A673 (cell line): ENCODE data around the gene SBF2. TPM values are rescaled to one million over a fixed set of nuclear protein-coding genes. Genes with fewer than 3 reads are reported as not detected.
"Not testable (repeated sequence)": the region's sequence is repeated elsewhere in the genome, so short reads cannot be mapped to it uniquely, and the experiment has no call there.

ENCODE experiments used
- BruUV-seq: library from RNA; stranded (reverse); fragments of 400-500 nt; replicated peaks from 2 replicates; lab custom pipeline; 2021; lab: Mats Ljungman, UMichigan
- CTCF ChIA-PET: fragments of 300-600 bp; sonication (Branson Sonifier 250); formaldehyde crosslinking; loops from one replicate; lab custom pipeline; 2022; ENCODE audit warnings: antibody characterized with exemption; lab: Charles Lee
- POLR2A ChIA-PET: fragments of 300-600 bp; sonication (Branson Sonifier 250); formaldehyde crosslinking; loops from one replicate; lab custom pipeline; 2022; ENCODE audit warnings: antibody characterized with exemption; ENCODE audit not compliant: low non-redundant PET; lab: Charles Lee
- DNase-seq: peaks from one replicate; pipeline ENCODE4 v3.0.0-alpha.2; 2015; ENCODE audit warnings: low spot score
- H3K27ac ChIP-seq: fragments of 200-600 bp; sonication (generic); 2 replicates; pipeline ENCODE4 v1.5.1; 2016; ENCODE audit warnings: mixed run types, low read depth, mild to moderate bottlenecking, mixed read lengths, antibody characterized with exemption, low read length; ENCODE audit not compliant: poor library complexity, severe bottlenecking
- H3K27me3 ChIP-seq: fragments of 200-600 bp; sonication (generic); replicated peaks from 2 replicates; pipeline ENCODE4 v1.6.1; 2017; ENCODE audit warnings: mixed run types, low read depth, mild to moderate bottlenecking, mixed read lengths, antibody characterized with exemption, low read length; ENCODE audit not compliant: insufficient read depth, poor library complexity
- H3K36me3 ChIP-seq: fragments of 200-600 bp; sonication (generic); 2 replicates; pipeline ENCODE4 v1.6.1; 2016; ENCODE audit warnings: mixed run types, mild to moderate bottlenecking, mixed read lengths, antibody characterized with exemption, low read length; ENCODE audit not compliant: insufficient read depth, poor library complexity, severe bottlenecking
- H3K4me1 ChIP-seq: fragments of 200-600 bp; sonication (generic); 2 replicates; pipeline ENCODE4 v1.6.1; 2017; ENCODE audit warnings: mixed run types, mild to moderate bottlenecking, mixed read lengths, antibody characterized with exemption, low read length; ENCODE audit not compliant: insufficient read depth, poor library complexity, severe bottlenecking
- H3K4me3 ChIP-seq: fragments of 200-600 bp; sonication (generic); 2 replicates; pipeline ENCODE4 v1.5.1; 2016; ENCODE audit warnings: low read depth, mixed run types, mild to moderate bottlenecking, mixed read lengths, low read length; ENCODE audit not compliant: poor library complexity, severe bottlenecking
- H3K9me3 ChIP-seq: fragments of 200-600 bp; sonication (generic); 2 replicates; pipeline ENCODE4 v1.6.1; 2016; ENCODE audit warnings: mixed run types, low read depth, mild to moderate bottlenecking, mixed read lengths, antibody characterized with exemption, low read length; ENCODE audit not compliant: poor library complexity, severe bottlenecking
- CTCF ChIP-seq: fragments of 300-800, 200-600 bp; sonication (generic); conservative IDR thresholded peaks from 2 replicates; pipeline ENCODE4 v1.5.1; 2017; ENCODE audit warnings: low read depth, mild to moderate bottlenecking, antibody characterized with exemption, low read length, moderate library complexity, mixed read lengths
- EZH2 ChIP-seq: fragments of 200-600 bp; sonication (generic); IDR thresholded peaks from 2 replicates; pipeline ENCODE4 v1.6.1; 2017; ENCODE audit warnings: borderline replicate concordance, low read depth, mild to moderate bottlenecking, mixed read lengths, antibody characterized with exemption, low read length; ENCODE audit not compliant: poor library complexity, severe bottlenecking
- intact Hi-C: fragments of 100-400 bp; cut with micrococcal nuclease; formaldehyde crosslinking; loops from one replicate; pipeline ENCODE4 v1.10.0; 2022; ENCODE audit not compliant: unreplicated experiment
- total RNA-seq: library from RNA; stranded (reverse); gene quantifications from 2 replicates; pipeline ENCODE4 v1.2.3, GENCODE V29; 2021

SBF2 gene
- total RNA-seq, 1 experiment from 2014 or later: 31.8 TPM

DNA sequence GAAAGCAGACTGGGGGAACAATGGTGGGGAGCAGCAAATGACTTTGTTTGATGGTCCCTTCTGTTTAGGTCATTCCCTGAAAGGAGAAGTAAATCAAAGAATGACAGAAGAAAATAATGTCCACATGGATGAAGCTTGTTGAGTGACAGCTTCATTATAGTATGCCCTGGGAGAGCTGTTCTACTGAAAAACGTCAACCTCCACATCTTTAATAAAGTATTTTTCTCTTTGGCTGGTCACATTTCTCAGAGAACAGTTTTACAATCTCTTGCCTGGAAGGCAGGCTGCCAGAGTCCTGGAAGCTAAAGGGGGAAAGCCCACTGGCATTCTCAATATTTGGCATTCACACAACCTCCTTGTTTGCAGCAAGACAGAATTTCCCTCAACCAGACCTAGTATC is 342.2 kb downstream of the SBF2 start:
- intact Hi-C loops: no loop called here
- Histone ChIP-seq H3K36me3 (no peaks in the 10 kb centered on the region), H3K27me3 (no peaks in the 10 kb centered on the region), H3K4me3 (no peak overlapping the region), H3K27ac (no peak overlapping the region), H3K9me3 (no peaks in the 10 kb centered on the region), H3K4me1 (no peaks in the 10 kb centered on the region)
- CTCF ChIA-PET: no interaction called here
- no peak for DNase-seq
- TF ChIP-seq EZH2 (no peak), CTCF (no peak)
- POLR2A ChIA-PET: no interaction called here
- no TSS peak for BruUV-seq

GRCh38 chr11:9950462-9950861 is 343.6 kb downstream of the SBF2 start:
- H3K36me3 ChIP-seq: no peaks in the 10 kb centered on the region
- no peak for DNase-seq
- TF ChIP-seq EZH2: no peak
- no peak for TF ChIP-seq CTCF
- ChIA-PET CTCF (no interaction called here), POLR2A (no interaction called here)
- no TSS peak for BruUV-seq
- no peaks in the 10 kb centered on the region for H3K27me3 ChIP-seq
- no peaks in the 10 kb centered on the region for H3K4me1 ChIP-seq
- H3K4me3 ChIP-seq: no peak overlapping the region
- H3K9me3 ChIP-seq: no peaks in the 10 kb centered on the region
- H3K27ac ChIP-seq: no peak overlapping the region
- intact Hi-C loops: no loop called here

DNA sequence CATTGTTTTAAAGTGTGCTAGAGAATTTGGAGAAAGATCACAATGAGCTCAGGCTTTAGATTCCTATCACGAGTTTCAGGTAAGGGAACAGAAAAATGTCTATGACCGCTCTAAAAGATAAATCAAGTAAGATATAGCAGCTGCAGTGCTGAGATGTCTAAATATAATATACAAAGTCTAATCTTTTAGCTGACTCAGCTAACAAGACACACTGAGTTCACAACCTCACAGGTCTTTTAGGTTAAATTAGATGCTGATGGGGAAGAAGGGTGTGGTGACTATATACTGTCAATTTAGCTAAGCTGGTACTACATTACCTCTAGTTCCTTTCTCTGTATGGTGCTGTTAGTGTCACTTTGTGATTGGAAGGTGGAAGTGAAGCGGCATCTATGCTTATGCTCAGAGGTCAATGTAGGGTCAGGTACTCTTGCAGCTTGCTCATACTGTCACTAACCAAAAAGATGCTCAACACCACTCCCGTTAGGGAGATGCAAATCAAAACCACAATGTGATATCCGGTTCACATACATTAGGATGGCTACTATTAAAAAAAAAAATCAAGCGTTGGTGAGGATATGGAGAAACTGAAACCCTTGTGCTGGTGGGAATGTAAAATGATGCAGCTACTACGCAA is 346.7 kb downstream of the SBF2 start:
- H3K27ac ChIP-seq: no peak overlapping the region
- TF ChIP-seq EZH2 (no peak), CTCF (no peak)
- no peak overlapping the region for H3K4me3 ChIP-seq
- H3K27me3 ChIP-seq: no peaks in the 10 kb centered on the region
- no peak for DNase-seq
- no TSS peak for BruUV-seq
- intact Hi-C loops: no loop called here
- ChIA-PET CTCF (no interaction called here), POLR2A (no interaction called here)
- no peaks in the 10 kb centered on the region for H3K9me3 ChIP-seq
- peaks cover 11% of the 10 kb centered on the region for H3K4me1 ChIP-seq
- no peaks in the 10 kb centered on the region for H3K36me3 ChIP-seq

- POLR2A ChIA-PET, intact Hi-C loops, CTCF ChIA-PET, H3K9me3 ChIP-seq, BruUV-seq, H3K36me3 ChIP-seq, DNase-seq, H3K4me3 ChIP-seq, H3K27ac ChIP-seq, H3K27me3 ChIP-seq: not testable (repeated sequence)
- peaks cover 11% of the 10 kb centered on the region for H3K4me1 ChIP-seq
These were observed 348.3 kb downstream of the SBF2 start for GRCh38 chr11:9945680-9946079.
